ENCODE data around the gene FGF9. TPM values are rescaled to one million over a fixed set of nuclear protein-coding genes. Genes with fewer than 3 reads are reported as not detected.

The FGF9 gene
- under 1 TPM; 0.89 to 0.99 TPM for total RNA-seq

DNA sequence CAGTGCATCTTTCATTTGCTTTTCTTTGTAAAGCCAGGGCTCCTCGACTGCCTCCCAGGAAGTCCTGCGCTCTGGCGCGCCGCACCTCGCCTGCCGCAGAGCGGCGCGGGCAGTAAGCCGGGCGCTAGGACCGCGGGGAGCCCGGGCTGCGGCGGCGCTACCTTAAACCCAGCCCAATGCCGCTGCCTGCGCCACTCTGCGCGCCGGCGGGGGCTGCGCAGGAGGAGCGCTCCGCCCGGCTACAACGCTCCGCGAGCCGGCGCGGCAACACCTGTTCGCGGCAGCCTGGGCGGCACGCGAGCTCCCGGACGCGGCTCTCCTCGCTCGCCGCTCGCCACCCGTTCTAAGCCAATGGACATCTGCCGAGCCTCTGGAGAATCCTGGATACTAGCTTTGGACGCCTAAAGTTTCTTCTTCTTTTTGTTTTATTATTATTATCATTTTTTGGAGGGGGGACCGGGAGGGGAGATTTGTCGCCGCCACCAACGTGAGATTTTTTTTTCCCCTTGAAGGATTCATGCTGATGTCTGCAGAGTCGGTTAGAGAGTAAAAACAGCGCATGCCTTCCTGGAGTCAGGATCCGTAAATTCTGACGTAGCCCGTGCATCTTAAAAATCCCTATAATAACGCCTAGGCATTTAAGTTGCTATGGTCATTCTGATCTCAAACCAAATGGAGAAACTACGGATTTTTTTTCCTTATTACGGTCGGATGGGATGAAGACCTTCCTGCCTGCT, at the start of gene FGF9:
FGF9 (plus strand) TSS at position 191 of the 737 bp plus-strand sequence. CDS start 840 bp downstream, outside the sequence.
- Mint-ChIP-seq H3K36me3 (peaks cover 1% of the 10 kb centered on the region), H3K9me3 (ENCODE audit: low read depth) (no peaks in the 10 kb centered on the region), H3K4me1 (peaks cover 41% of the 10 kb centered on the region), H3K27ac (peak within 1 kb of the TSS; percentile 76), H3K4me3 (peak within 1 kb of the TSS; percentile 79), H3K27me3 (peaks cover 47% of the 10 kb centered on the region)
- CTCF ChIA-PET: interaction anchor here (0.6 to 4.7 kb wide), 3 partner anchors 33 to 452 kb away, joined by 4 to 37 read pairs (median 6); partner anchors contain the start of gene MICU2
- ATAC-seq (peak; percentile 73), DNase-seq (peak; percentile 85)

GRCh38 chr13:21625366-21625765, 45.5 kb upstream of the FGF9 start:
- Mint-ChIP-seq H3K27ac (no peak overlapping the region), H3K4me3 (no peak overlapping the region), H3K27me3 (peaks cover 12% of the 10 kb centered on the region), H3K9me3 (ENCODE audit: low read depth) (no peaks in the 10 kb centered on the region), H3K36me3 (no peaks in the 10 kb centered on the region), H3K4me1 (peaks cover 6% of the 10 kb centered on the region)
- CTCF ChIA-PET: interaction anchor here (0.7 kb wide), 1 partner anchor 16 kb away, joined by 3 read pairs; no protein-coding TSS in a partner anchor
- ATAC-seq: no peak
- no peak for DNase-seq

DNA sequence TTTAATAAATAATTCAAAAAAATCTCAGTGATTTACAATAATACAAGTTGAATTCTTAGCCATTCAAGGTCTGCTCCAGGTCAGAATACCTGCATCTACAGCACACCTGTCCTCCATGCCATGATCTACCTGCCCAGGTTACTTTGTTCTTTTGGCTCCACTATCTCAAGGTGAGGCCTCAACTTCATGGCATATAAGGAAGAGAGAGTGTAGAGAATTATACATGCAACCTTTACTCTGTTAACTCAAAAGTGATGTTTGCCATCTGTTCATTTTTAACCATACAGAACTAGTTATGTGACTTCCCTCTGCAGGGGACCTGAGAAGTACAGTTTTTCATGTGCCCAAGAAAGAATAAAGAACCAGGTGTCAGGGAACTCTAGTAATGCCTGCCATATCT, 38.7 kb upstream of the FGF9 start:
- no peak overlapping the region for H3K4me3 Mint-ChIP-seq
- no peak for ATAC-seq

GRCh38 chr13:21636656-21637055, 34.2 kb upstream of the FGF9 start:
- Mint-ChIP-seq H3K27me3 (peaks cover 9% of the 10 kb centered on the region), H3K4me3 (no peak overlapping the region), H3K9me3 (ENCODE audit: low read depth) (no peaks in the 10 kb centered on the region), H3K4me1 (peaks cover 4% of the 10 kb centered on the region), H3K36me3 (no peaks in the 10 kb centered on the region), H3K27ac (no peak overlapping the region)
- no peak for ATAC-seq
- no peak for DNase-seq
- CTCF ChIA-PET: interaction anchor here (0.9 to 4.7 kb wide), 2 partner anchors 34 to 55 kb away, joined by 3 to 37 read pairs; partner anchors contain the start of gene FGF9

More for the DNA sequence above, 38.7 kb upstream of the FGF9 start:
- Mint-ChIP-seq H3K4me1 (no peaks in the 10 kb centered on the region), H3K9me3 (ENCODE audit: low read depth) (no peaks in the 10 kb centered on the region), H3K27me3 (peaks cover 10% of the 10 kb centered on the region), H3K27ac (no peak overlapping the region), H3K36me3 (no peaks in the 10 kb centered on the region)
- DNase-seq: no peak
- CTCF ChIA-PET: no interaction called here

- H3K4me1 Mint-ChIP-seq: peaks cover 4% of the 10 kb centered on the region
- H3K36me3 Mint-ChIP-seq: no peaks in the 10 kb centered on the region
- H3K27ac Mint-ChIP-seq: no peak overlapping the region
- H3K27me3 Mint-ChIP-seq: peaks cover 10% of the 10 kb centered on the region
- no peak overlapping the region for H3K4me3 Mint-ChIP-seq
- no peak for ATAC-seq
- no peak for DNase-seq
- CTCF ChIA-PET: interaction anchor here (0.6 to 4.7 kb wide), 12 partner anchors 27 to 1158 kb away, joined by 3 to 37 read pairs (median 4); partner anchors contain the start of gene FGF9
- H3K9me3 Mint-ChIP-seq (ENCODE audit: low read depth): no peaks in the 10 kb centered on the region
These were observed 33.6 kb upstream of the FGF9 start for GRCh38 chr13:21637296-21637695.

DNA sequence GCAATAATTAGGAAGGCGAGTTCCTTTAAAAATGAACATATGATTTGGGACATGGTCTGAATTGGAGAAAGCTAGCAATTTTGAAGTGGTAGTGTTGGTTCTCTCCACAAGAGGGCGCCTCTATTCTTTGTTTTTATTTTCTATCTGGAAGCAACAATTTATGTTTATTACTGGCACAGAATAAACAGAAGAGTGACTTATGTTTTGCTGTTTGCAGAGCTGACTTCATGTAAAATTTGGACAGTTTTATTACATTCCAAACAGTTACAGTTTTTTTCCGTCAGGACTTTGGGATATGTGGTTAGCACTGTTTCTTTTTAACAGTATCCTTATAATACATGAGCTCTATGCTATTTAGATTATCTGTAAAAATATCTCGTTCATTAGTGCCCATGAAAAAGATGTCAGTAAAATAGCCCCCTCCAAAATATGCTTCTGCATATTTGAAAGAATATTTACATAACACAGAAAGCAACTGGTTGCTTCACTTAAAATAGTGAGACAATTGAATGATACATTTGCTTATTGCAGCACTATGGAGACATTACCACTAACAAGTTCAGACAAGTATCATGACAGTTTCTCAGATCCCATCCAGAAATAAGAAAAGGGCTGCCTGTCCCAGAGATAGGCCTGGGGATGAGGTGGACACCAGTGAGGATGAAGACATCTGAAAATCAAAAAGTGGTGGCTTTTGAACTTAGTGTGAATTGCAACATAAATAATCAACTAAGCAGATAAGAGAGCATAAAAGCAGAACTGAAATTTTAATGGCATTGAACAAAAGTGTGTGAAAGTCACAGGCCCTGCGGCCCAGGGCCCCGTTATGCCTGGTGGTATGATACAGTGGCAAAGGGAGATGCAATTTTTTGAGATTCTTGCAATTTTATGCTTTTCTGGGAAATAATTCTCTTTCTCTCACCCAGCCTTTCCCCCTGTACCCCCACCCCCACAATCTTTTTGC, 32.3 kb upstream of the FGF9 start:
- H3K9me3 Mint-ChIP-seq (ENCODE audit: low read depth): no peaks in the 10 kb centered on the region
- H3K4me3 Mint-ChIP-seq: no peak overlapping the region
- ATAC-seq (no peak), DNase-seq (no peak)
- H3K27ac Mint-ChIP-seq: no peak overlapping the region
- peaks cover 10% of the 10 kb centered on the region for H3K27me3 Mint-ChIP-seq
- H3K36me3 Mint-ChIP-seq: no peaks in the 10 kb centered on the region
- CTCF ChIA-PET: interaction anchor here (0.8 to 4.7 kb wide), 18 partner anchors 19 to 1157 kb away, joined by 3 to 37 read pairs (median 4); partner anchors contain the start of gene FGF9
- peaks cover 4% of the 10 kb centered on the region for H3K4me1 Mint-ChIP-seq

DNA sequence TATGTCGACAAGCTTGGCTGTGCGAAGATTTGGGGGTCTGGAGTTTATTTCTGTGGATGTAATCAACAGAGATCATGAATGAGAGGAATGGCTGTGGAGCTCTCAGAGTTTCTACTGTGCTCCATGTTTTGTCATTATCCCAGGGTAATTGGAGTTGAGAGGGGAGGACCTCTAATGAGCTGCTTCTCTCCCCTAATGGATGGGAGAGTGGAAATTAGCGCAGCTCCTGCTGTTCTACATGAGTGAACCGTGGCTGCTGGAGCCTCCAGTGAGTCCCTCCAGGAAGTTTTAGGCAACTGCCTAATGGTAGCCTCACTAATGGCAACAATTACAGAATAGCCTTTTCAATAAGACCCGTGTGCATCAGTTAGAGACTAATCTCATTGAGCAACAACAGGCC, 31.3 kb upstream of the FGF9 start:
- Mint-ChIP-seq H3K27me3 (peaks cover 10% of the 10 kb centered on the region), H3K36me3 (no peaks in the 10 kb centered on the region), H3K9me3 (ENCODE audit: low read depth) (no peaks in the 10 kb centered on the region), H3K4me3 (no peak overlapping the region), H3K4me1 (peaks cover 4% of the 10 kb centered on the region), H3K27ac (no peak overlapping the region)
- DNase-seq (no peak), ATAC-seq (no peak)
- CTCF ChIA-PET: interaction anchor here (0.7 to 4.7 kb wide), 2 partner anchors 31 to 47 kb away, joined by 3 to 37 read pairs; partner anchors contain the start of gene FGF9

- no peak for DNase-seq
- Mint-ChIP-seq H3K4me3 (no peak overlapping the region), H3K36me3 (no peaks in the 10 kb centered on the region), H3K9me3 (ENCODE audit: low read depth) (no peaks in the 10 kb centered on the region), H3K27ac (no peak overlapping the region), H3K4me1 (peaks cover 4% of the 10 kb centered on the region), H3K27me3 (peaks cover 11% of the 10 kb centered on the region)
- CTCF ChIA-PET: interaction anchor here (0.7 to 1.2 kb wide), 2 partner anchors 16 to 1156 kb away, joined by 3 read pairs; no protein-coding TSS in a partner anchor
- ATAC-seq: no peak
These were observed 29.2 kb upstream of the FGF9 start for GRCh38 chr13:21641629-21642028.

- H3K27ac Mint-ChIP-seq: no peak overlapping the region
- H3K27me3 Mint-ChIP-seq: peaks cover 19% of the 10 kb centered on the region
- ATAC-seq (no peak), DNase-seq (no peak)
- no peak overlapping the region for H3K4me3 Mint-ChIP-seq
- H3K9me3 Mint-ChIP-seq (ENCODE audit: low read depth): peaks cover 3% of the 10 kb centered on the region
- H3K36me3 Mint-ChIP-seq: peaks cover 4% of the 10 kb centered on the region
- CTCF ChIA-PET: interaction anchor here (1.1 kb wide), 1 partner anchor 19 kb away, joined by 4 read pairs; no protein-coding TSS in a partner anchor
- H3K4me1 Mint-ChIP-seq: no peaks in the 10 kb centered on the region
These were observed 13.3 kb upstream of the FGF9 start for GRCh38 chr13:21657538-21657937.

GRCh38 chr13:21659087-21659486, 11.8 kb upstream of the FGF9 start:
- peaks cover 19% of the 10 kb centered on the region for H3K27me3 Mint-ChIP-seq
- CTCF ChIA-PET: no interaction called here
- DNase-seq: no peak

DNA sequence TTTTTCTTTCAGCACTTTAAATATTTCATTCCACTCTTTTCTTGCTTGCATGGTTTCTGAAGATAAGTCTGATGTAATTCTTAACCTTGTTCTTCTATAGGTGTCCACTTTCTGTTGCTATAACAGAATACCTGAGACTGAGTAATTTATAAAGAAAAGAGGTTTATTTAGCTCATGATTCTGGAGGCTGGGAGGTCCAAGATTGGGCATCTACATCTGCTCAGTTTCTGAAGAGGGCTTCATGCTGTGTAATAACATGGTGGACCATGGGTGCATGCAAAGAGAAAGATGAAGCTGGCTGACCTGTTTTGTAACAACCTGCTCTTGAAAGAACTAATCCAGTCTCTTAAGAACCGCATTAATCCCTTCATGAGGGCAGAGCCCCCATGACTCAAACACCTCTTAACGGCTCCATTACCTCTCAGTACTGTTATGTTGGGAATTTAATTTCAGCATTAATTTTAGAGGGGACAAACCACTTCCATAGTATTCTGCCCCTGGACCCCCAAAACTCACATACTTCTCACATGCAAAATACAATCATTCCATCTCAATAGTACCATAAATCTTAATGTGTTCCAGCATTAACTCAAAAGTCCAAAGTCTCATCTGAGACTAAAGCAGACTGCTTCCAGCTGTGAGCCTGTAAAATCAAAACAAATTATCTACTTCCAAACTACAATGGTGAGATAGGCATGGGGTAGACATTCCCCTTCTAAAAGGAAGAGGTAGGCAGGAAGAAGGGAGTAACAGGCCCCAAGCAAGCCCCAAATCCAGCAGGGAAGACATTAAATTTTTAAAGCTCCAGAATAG, 9.6 kb upstream of the FGF9 start:
- peaks cover 4% of the 10 kb centered on the region for H3K36me3 Mint-ChIP-seq
- H3K4me1 Mint-ChIP-seq: no peaks in the 10 kb centered on the region
- H3K9me3 Mint-ChIP-seq (ENCODE audit: low read depth): peaks cover 3% of the 10 kb centered on the region
- H3K4me3 Mint-ChIP-seq: no peak overlapping the region
- H3K27me3 Mint-ChIP-seq: peaks cover 18% of the 10 kb centered on the region
- H3K27ac Mint-ChIP-seq: no peak overlapping the region
- ATAC-seq (no peak), DNase-seq (no peak)
- CTCF ChIA-PET: no interaction called here

More at GRCh38 chr13:21659087-21659486, 11.8 kb upstream of the FGF9 start:
- peaks cover 4% of the 10 kb centered on the region for H3K36me3 Mint-ChIP-seq
- H3K4me1 Mint-ChIP-seq: no peaks in the 10 kb centered on the region
- no peak overlapping the region for H3K27ac Mint-ChIP-seq
- peaks cover 3% of the 10 kb centered on the region for H3K9me3 Mint-ChIP-seq (ENCODE audit: low read depth)
- ATAC-seq: no peak
- H3K4me3 Mint-ChIP-seq: no peak overlapping the region

DNA sequence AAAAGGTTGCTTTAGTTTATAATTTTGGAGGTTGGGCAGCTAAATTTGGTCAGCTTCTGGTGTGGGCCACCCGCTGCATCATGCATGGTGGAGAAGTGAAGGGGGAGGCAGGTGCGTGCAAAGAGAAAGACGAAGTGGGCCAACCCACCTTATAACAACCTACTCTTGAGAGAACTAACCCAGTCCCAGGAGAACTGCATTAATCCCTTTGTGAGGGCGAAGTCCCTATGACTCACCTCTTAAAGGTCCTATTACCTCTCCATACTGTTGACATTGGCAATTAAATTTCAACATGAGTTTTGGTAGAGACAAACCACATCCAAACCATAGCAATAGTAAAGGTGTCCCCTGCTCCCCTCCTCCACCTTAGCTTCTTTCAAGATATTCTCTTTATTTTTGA, 7.7 kb upstream of the FGF9 start:
- Mint-ChIP-seq H3K27ac (no peak overlapping the region), H3K36me3 (peaks cover 4% of the 10 kb centered on the region), H3K9me3 (ENCODE audit: low read depth) (peaks cover 3% of the 10 kb centered on the region), H3K4me1 (peaks cover 2% of the 10 kb centered on the region), H3K4me3 (no peak overlapping the region), H3K27me3 (peaks cover 24% of the 10 kb centered on the region)
- DNase-seq (no peak), ATAC-seq (no peak)
- CTCF ChIA-PET: no interaction called here

Measured in activated CD8-positive, alpha-beta memory T cell treated with anti-CD3 and anti-CD28 coated beads, Interleukin-2, amount 10 ng/mL, durations not matched to agents 7 days and 5 days (primary cell).